ENCODE data around the gene FOXJ3. TPM values are rescaled to one million over a fixed set of nuclear protein-coding genes. Genes with fewer than 3 reads are reported as not detected.

The FOXJ3 gene
- total RNA-seq, 6 donors from 2014 or later: 21.6 to 81.4 (median 39.3) TPM

DNA sequence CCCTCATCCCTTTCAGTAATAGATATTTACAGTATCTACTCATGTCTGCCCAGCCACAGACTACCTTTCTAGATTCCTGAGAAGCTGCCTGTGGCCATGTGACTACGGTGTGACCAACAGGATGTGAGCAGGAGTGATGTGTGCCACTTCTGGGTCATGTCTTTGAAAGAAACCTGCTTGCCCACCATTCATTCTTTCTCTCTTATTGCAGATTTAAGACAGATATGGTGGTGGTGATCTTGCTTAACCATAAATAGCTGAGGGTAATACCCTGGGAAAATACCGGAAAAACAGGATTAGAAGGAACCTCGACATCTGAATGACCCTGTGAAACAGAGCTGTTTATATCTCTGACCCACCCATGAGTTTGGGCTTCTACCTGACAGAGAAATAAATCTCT, 128.9 kb downstream of the FOXJ3 start:
- Histone ChIP-seq H3K4me1 (peaks cover 0 to 4% (median 0%) of the 10 kb centered on the region in 4 donors), H3K36me3 (peaks cover 0 to 23% (median 1%) of the 10 kb centered on the region in 4 donors), H3K27me3 (no peaks in the 10 kb centered on the region), H3K27ac (no peak overlapping the region), H3K4me3 (no peak overlapping the region), H3K9me3 (no peaks in the 10 kb centered on the region)
- DNase-seq: no peak
- WGBS, 2 donors: 83 to 89% methylated on average over 3 of the region's 3 CpGs
- no peak for TF ChIP-seq EP300 (IDR thresholded peaks at IDR 0.05)
- no peak for TF ChIP-seq POLR2A (IDR thresholded peaks at IDR 0.05)
- TF ChIP-seq POLR2AphosphoS5 (IDR thresholded peaks at IDR 0.05): no peak
- TF ChIP-seq, protein P1, sequence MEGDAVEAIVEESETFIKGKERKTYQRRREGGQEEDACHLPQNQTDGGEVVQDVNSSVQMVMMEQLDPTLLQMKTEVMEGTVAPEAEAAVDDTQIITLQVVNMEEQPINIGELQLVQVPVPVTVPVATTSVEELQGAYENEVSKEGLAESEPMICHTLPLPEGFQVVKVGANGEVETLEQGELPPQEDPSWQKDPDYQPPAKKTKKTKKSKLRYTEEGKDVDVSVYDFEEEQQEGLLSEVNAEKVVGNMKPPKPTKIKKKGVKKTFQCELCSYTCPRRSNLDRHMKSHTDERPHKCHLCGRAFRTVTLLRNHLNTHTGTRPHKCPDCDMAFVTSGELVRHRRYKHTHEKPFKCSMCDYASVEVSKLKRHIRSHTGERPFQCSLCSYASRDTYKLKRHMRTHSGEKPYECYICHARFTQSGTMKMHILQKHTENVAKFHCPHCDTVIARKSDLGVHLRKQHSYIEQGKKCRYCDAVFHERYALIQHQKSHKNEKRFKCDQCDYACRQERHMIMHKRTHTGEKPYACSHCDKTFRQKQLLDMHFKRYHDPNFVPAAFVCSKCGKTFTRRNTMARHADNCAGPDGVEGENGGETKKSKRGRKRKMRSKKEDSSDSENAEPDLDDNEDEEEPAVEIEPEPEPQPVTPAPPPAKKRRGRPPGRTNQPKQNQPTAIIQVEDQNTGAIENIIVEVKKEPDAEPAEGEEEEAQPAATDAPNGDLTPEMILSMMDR (IDR thresholded peaks at IDR 0.05): no peak
- ATAC-seq (ENCODE audit: low FRiP score in 2 of 2): no peak

DNA sequence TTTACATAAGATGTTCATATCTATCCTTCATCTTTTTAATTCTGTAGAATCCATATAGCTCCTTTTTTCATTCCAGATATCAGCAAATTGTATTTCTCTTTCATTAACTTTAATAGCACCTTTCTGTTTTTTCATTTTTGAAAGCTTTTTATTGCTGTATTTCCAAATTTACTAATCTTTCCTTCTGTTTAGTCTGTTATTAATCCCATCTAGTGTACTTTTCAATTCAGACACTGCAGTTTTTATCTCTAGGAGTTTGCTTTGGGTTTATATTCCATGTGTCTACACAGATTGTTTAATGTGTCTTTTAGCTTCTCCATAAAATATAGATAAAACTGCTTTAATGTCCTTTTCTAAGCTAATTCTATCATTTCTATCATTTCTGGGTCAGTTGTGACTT, 133.0 kb downstream of the FOXJ3 start:
- Histone ChIP-seq H3K36me3 (peaks cover 0 to 38% (median 9%) of the 10 kb centered on the region in 4 donors), H3K4me1 (no peaks in the 10 kb centered on the region), H3K27me3 (no peaks in the 10 kb centered on the region), H3K27ac (no peak overlapping the region), H3K4me3 (no peak overlapping the region), H3K9me3 (no peaks in the 10 kb centered on the region)
- ATAC-seq (ENCODE audit: low FRiP score in 2 of 2) (no peak), DNase-seq (no peak)
- TF ChIP-seq POLR2AphosphoS5 (IDR thresholded peaks at IDR 0.05) (no peak), POLR2A (IDR thresholded peaks at IDR 0.05) (no peak)
- TF ChIP-seq, protein P1 (IDR thresholded peaks at IDR 0.05): no peak

DNA sequence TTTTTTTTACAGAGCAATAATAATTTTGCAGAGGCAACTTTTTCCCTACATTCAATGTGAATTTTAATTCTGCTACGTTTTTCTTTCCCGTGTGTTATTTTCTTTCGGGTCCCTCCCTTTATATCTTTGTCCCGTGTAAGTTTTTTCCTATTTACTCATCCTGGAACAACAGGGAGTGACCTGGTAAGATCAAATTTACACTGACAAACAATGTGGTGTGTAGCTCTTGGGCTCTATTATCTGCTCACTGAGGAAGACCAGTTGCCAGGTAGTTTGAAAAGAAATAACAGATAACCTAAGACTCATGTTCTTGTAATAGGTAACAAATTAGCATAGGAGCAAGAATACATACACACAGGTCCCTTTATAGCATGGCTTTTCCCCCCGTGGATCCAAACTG, 136.8 kb downstream of the FOXJ3 start:
- TF ChIP-seq, protein P1 (IDR thresholded peaks at IDR 0.05): no peak
- TF ChIP-seq POLR2AphosphoS5 (IDR thresholded peaks at IDR 0.05): no peak
- TF ChIP-seq POLR2A (IDR thresholded peaks at IDR 0.05): no peak
- TF ChIP-seq EP300 (IDR thresholded peaks at IDR 0.05): no peak
- Histone ChIP-seq H3K36me3 (peaks cover 4 to 42% (median 15%) of the 10 kb centered on the region in 4 donors), H3K4me3 (no peak overlapping the region), H3K27ac (no peak overlapping the region), H3K9me3 (no peaks in the 10 kb centered on the region), H3K27me3 (no peaks in the 10 kb centered on the region), H3K4me1 (no peaks in the 10 kb centered on the region)
- 86 to 90% methylated on average over 5 of the region's 5 CpGs for WGBS, 2 donors
- no peak for DNase-seq
- ATAC-seq (ENCODE audit: low FRiP score in 2 of 2): no peak

DNA sequence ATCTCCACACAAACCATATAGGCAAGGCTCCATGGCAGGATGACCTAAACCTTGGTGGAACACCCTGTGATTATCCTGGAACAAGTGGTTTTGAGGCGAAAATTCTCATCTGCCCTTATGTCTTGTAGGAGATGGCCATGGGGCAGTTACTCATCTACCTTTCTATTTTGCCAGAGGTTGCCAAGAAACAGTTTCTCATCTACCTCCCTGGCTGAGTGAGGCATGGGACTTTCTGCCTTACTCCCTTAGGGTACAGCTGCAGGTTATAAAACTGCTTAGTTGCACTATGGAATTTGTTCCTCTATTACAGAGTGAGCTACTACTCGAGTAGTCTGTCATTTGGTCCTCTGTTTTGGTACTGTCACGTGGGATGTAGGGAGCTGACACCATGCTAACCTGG, 139.2 kb downstream of the FOXJ3 start:
- ATAC-seq (ENCODE audit: low FRiP score in 2 of 2) (no peak), DNase-seq (no peak)
- Histone ChIP-seq H3K27ac (no peak overlapping the region), H3K27me3 (no peaks in the 10 kb centered on the region), H3K9me3 (no peaks in the 10 kb centered on the region), H3K4me3 (no peak overlapping the region), H3K4me1 (no peaks in the 10 kb centered on the region), H3K36me3 (peaks cover 10 to 46% (median 23%) of the 10 kb centered on the region in 4 donors)
- TF ChIP-seq, protein P1 (IDR thresholded peaks at IDR 0.05): no peak
- TF ChIP-seq POLR2AphosphoS5 (IDR thresholded peaks at IDR 0.05) (no peak), POLR2A (IDR thresholded peaks at IDR 0.05) (no peak), EP300 (IDR thresholded peaks at IDR 0.05) (no peak)
- WGBS, 2 donors: 94 to 100% methylated on average over 3 of the region's 3 CpGs

DNA sequence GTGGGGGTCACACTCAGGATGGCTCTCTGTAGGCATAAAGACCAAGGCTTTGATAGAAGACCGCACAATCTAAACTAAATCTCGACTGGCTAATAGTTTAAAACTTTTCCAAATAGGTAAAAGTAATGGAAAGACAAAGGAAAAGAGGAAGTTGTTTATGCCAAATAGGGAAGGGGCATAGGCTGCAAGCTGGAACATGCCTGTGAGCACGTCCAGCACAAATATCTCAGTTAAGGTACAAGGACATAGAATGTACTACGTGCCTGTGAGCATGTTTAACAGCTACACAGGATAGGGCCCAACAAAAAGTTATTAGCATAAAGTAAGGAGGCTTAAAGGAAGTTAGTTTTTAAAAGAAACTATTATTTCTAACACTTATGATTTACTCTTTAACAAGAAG, 142.9 kb downstream of the FOXJ3 start:
- Histone ChIP-seq H3K4me1 (no peaks in the 10 kb centered on the region), H3K9me3 (no peaks in the 10 kb centered on the region), H3K4me3 (no peak overlapping the region), H3K27ac (no peak overlapping the region), H3K36me3 (peaks cover 13 to 61% (median 23%) of the 10 kb centered on the region in 4 donors), H3K27me3 (no peaks in the 10 kb centered on the region)
- TF ChIP-seq POLR2AphosphoS5 (IDR thresholded peaks at IDR 0.05) (no peak), EP300 (IDR thresholded peaks at IDR 0.05) (no peak), POLR2A (IDR thresholded peaks at IDR 0.05) (no peak)
- TF ChIP-seq, protein P1 (IDR thresholded peaks at IDR 0.05): no peak
- DNase-seq: no peak
- 88 to 91% methylated on average over 4 of the region's 4 CpGs for WGBS, 2 donors
- no peak for ATAC-seq (ENCODE audit: low FRiP score in 2 of 2)
